Activated CD8-positive, alpha-beta memory T cell treated with anti-CD3 and anti-CD28 coated beads, Interleukin-2, amount 10 ng/mL, durations not matched to agents 7 days and 5 days (primary cell): ENCODE results near the gene EMC10. TPM values are rescaled to one million over a fixed set of nuclear protein-coding genes. Genes with fewer than 3 reads are reported as not detected.
A peak's percentile ranks its signal among the peaks of the same experiment; 100 is the strongest.

ENCODE experiments used
- ATAC-seq: fragments of 150-1000 bp; cut with Tn5 transposase; one replicate; pipeline ENCODE4 v1.10.0; 2021; ENCODE audit warnings: moderate library complexity
- CTCF ChIA-PET: fragments of 350-600 bp; sonication (Branson Sonifier 250); formaldehyde crosslinking; loops from one replicate; lab custom pipeline; 2021; ENCODE audit warnings: antibody characterized with exemption; lab: Charles Lee
- DNase-seq: peaks from one replicate; pipeline ENCODE4 v3.0.0-alpha.2; 2020
- H3K27ac Mint-ChIP-seq: one replicate; pipeline ENCODE4 v1.8.0; 2021; ENCODE audit warnings: mild to moderate bottlenecking, mixed read lengths
- H3K27me3 Mint-ChIP-seq: one replicate; pipeline ENCODE4 v1.8.0; 2021; ENCODE audit warnings: mixed read lengths
- H3K36me3 Mint-ChIP-seq: one replicate; pipeline ENCODE4 v1.8.0; 2021; ENCODE audit warnings: mild to moderate bottlenecking, mixed read lengths
- H3K4me1 Mint-ChIP-seq: one replicate; pipeline ENCODE4 v1.8.0; 2021; ENCODE audit warnings: mixed read lengths
- H3K4me3 Mint-ChIP-seq: one replicate; pipeline ENCODE4 v1.8.0; 2021; ENCODE audit warnings: mild to moderate bottlenecking, moderate library complexity, mixed read lengths
- H3K9me3 Mint-ChIP-seq: one replicate; pipeline ENCODE4 v1.8.0; 2022; ENCODE audit warnings: low read depth, mixed read lengths
- total RNA-seq, 2 experiments: library from RNA; stranded (reverse); gene quantifications; one replicate each; pipeline ENCODE4 v1.2.3, GENCODE V29; 2021

The EMC10 gene
- total RNA-seq, 2 experiments from 2014 or later: 47.8 to 57.2 TPM

DNA sequence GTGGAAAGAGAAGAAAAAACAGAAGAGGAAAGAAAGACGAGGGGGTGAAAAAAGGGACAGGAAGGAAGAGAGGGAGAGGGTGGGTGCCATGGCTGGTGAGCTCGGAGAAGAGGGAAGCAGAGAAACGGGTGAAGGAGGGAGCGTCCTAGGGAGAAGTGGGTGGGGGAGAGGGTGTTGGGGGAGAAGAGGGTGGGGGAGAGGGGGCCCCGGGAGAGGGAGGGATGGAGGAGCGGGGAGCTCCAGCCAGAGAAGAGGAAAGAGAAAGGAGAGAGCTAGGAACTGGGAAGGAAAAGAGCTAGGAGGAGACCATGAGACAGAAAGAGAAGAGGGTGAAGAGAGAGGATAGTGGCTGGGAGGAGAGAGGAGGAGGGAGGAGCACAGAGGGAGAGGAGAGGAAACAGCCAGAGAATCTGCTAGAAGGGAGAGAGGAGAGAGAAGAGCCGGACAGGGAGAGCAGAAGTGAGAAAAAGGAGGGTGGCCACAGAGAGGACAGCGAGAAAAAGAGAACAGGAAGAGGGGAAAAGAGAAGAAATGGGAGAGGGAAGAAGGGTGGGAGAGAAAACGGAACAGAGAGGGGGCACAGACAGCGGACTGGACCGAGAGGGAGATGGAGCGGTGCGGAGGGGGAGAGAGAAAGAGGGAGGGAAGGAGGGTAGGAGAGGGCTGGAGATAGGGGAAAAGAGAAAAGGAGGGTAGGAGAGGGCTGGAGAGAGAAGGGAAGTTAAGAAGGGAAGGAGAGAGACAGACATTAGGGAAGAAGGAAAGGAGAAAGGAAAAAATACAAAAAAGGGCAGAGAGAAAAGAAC, 12.3 kb downstream of the EMC10 start:
- CTCF ChIA-PET: no interaction called here
- DNase-seq (no peak), ATAC-seq (no peak)
- Mint-ChIP-seq H3K9me3 (no peaks in the 10 kb centered on the region), H3K4me3 (no peak overlapping the region), H3K4me1 (peaks cover 14% of the 10 kb centered on the region), H3K27ac (no peak overlapping the region), H3K36me3 (peaks cover 8% of the 10 kb centered on the region), H3K27me3 (peaks cover 9% of the 10 kb centered on the region)

DNA sequence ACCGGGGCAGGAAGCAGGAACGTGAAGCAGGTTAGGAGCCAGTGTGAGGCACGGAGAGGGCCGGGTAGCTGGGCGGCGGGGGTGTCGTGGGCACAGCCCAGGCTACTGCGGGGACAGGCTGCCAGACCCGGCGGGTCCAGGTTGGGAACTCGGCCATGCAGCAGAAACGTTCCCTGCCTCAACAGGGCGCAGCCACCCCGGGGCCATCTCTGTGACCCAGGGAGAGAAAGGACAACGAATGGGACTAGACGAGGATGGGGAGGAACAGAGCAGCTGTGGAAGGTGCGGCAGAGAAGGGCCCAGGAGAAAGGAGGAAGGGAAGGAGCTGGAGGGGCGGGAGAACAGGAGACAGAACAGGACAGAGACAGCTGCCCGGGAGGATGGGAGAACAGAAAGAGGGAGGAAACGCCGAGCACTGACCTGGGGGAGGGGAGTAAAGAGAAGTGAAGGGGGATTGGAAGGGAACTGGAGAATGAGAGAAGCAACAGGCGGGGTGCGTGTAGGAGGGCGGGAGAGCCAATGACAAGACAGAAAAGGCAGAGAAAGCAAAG, 13.2 kb downstream of the EMC10 start:
- Mint-ChIP-seq H3K27ac (no peak overlapping the region), H3K36me3 (peaks cover 8% of the 10 kb centered on the region), H3K4me1 (peaks cover 14% of the 10 kb centered on the region), H3K4me3 (no peak overlapping the region), H3K9me3 (no peaks in the 10 kb centered on the region), H3K27me3 (peaks cover 9% of the 10 kb centered on the region)
- CTCF ChIA-PET: no interaction called here
- DNase-seq: no peak
- no peak for ATAC-seq

DNA sequence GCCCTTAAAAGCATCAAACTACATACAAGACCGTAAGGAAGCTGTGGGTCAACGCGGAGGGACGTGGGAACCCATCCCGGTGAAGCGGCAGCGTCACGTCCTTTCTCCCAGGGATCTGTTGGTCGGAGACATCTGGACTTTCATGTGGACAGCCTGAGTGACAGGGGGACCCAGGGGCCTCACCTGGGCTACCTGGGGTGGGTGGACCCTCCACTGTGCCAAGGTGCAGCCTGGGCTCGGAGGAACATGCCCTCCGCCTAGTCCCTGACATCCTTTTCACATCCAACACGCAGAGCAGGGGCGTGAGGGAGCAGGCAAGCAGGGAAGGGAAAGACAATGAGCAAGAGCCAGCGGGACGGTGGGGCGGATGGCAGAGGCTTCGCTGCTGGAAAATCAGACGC, 14.1 kb downstream of the EMC10 start:
- Mint-ChIP-seq H3K4me1 (peaks cover 14% of the 10 kb centered on the region), H3K9me3 (no peaks in the 10 kb centered on the region), H3K27me3 (peaks cover 9% of the 10 kb centered on the region), H3K4me3 (no peak overlapping the region), H3K36me3 (peaks cover 5% of the 10 kb centered on the region), H3K27ac (no peak overlapping the region)
- CTCF ChIA-PET: no interaction called here
- ATAC-seq: no peak
- DNase-seq: no peak

DNA sequence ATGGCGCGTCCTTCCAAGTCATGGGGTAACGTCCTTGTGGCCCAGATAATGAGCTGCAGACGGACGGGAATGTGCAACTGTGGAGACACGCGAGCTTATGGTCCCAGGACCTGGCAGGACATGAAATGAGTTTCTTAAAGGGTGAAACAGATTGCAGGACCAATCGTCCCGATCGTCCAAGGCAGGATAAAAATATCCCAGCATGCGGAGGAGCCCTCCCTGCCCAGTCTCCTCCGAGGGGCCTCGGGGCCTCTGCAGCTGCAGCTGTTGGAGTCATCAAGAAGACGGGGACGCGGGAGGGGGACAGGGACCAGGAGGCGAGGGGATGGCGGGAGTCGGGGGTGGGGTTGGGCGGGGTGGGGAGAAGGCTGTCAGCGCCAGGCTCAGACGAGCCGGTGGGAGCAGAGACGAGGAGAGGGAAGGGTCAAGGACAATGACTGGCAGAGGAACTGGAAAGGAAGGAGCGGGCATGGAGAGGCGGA, 14.7 kb downstream of the EMC10 start:
- H3K27ac Mint-ChIP-seq: no peak overlapping the region
- peaks cover 2% of the 10 kb centered on the region for H3K36me3 Mint-ChIP-seq
- CTCF ChIA-PET: no interaction called here
- peaks cover 14% of the 10 kb centered on the region for H3K4me1 Mint-ChIP-seq
- H3K27me3 Mint-ChIP-seq: peaks cover 9% of the 10 kb centered on the region
- no peak overlapping the region for H3K4me3 Mint-ChIP-seq
- ATAC-seq (no peak), DNase-seq (no peak)
- no peaks in the 10 kb centered on the region for H3K9me3 Mint-ChIP-seq

DNA sequence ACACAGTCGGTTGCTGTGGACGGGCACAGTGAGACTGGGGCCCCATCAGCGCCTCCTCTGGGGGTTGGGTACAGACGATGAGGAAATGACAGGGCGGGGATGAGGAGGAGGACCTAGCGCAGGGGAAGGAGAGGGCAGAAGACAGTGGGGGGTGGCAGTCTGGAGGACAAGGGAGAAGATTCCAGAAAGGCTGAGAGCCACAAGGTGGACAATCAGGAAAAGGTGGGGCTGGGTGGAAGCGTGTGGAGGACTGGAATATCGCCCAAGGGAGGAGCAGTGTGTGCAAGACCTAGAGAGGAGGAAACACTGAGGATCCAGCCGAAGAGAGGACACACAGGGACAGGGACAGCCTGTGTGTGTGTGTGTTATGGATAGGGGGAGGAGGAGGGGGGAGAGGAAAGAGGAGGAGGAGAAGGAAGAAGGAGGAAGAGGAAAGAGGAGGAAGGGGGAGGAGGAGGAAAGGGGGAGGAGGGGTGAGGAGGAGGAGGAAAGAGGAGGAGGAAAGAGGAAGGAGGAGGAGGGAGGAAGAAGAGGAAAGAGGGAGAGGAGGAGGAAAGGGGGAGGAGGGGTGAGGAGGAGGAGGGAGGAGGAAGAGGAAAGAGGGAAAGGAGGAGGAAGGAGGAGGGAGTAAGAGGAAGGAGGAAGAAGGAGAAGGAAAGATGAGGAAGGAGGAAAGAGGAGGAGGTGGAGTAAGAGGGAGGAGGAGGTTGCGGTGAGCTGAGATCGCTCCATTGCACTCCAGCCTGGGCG, 16.2 kb downstream of the EMC10 start:
- no peak for DNase-seq
- no peaks in the 10 kb centered on the region for H3K36me3 Mint-ChIP-seq
- CTCF ChIA-PET: interaction anchor here (0.7 kb wide), 1 partner anchor 356 kb away, joined by 4 read pairs; no protein-coding TSS in a partner anchor
- no peaks in the 10 kb centered on the region for H3K9me3 Mint-ChIP-seq
- peaks cover 9% of the 10 kb centered on the region for H3K27me3 Mint-ChIP-seq
- no peak overlapping the region for H3K4me3 Mint-ChIP-seq
- peaks cover 14% of the 10 kb centered on the region for H3K4me1 Mint-ChIP-seq
- ATAC-seq: peak; percentile 77
- H3K27ac Mint-ChIP-seq: peak overlapping the region; percentile 20

DNA sequence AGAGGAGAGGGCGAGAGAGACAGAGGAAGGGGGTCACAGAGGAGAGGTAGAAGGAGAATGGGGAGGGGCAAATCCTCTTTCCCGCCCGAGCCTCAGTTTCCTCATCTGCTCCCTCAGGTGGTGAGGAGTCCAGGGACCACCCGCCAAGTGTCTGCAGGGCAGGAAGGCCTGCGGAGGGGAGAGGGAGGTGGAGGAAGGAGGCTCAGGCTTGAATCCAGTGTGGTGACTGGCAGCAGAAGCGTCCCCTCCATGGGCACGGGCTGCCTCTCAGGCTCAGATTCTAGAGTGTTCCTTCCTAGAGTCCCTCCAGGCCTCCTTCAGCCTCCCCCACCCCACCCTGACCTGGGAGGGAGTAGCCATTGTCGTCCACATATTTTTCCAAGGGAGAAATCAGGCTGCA, 16.9 kb downstream of the EMC10 start:
- CTCF ChIA-PET: interaction anchor here (0.7 kb wide), 1 partner anchor 357 kb away, joined by 4 read pairs; no protein-coding TSS in a partner anchor
- Mint-ChIP-seq H3K27me3 (peaks cover 7% of the 10 kb centered on the region), H3K27ac (no peak overlapping the region), H3K36me3 (no peaks in the 10 kb centered on the region), H3K9me3 (no peaks in the 10 kb centered on the region), H3K4me1 (peaks cover 12% of the 10 kb centered on the region), H3K4me3 (no peak overlapping the region)
- DNase-seq (no peak), ATAC-seq (no peak)

DNA sequence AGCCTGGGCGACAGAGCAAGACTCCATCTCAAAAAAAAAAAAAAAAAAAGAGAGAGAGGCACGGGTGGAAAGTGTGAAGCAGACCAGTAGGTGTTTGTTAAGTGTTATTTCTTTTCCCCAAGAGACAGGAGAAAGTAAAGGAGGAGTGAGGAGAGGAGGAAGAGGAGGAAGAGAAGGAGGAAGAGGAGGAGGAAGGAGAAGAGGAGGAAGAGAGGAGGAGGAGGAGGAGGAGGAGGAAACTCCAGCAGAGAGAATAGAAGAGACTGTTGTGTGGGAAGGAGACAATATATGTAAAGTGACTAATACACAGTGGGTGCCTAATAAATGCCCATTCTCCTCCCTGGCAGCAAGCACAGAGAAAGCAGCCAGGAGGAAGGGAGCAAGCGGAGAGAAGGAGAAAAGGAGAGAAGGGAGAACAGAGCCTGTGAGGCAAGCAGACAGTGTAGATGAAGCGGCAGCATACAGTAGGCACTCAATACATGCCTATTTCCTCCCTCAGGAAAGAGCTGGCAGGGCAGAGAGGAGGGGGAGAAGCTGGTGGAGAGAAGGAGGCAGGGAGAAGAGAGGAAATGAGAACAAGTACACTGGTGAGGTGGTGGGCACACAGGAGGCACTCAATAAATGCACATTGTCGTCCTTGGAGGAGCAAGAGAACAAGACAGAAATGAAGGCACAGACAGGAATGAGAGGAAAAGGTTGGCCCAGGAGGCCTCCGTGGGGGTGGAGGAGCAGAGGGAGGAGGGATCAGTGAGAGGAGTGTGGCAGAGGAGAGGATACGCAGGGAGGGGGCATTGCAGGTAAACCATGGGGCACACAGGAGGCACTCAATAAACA, 18.1 kb downstream of the EMC10 start:
- H3K36me3 Mint-ChIP-seq: no peaks in the 10 kb centered on the region
- H3K27me3 Mint-ChIP-seq: peaks cover 7% of the 10 kb centered on the region
- CTCF ChIA-PET: no interaction called here
- no peaks in the 10 kb centered on the region for H3K9me3 Mint-ChIP-seq
- H3K4me3 Mint-ChIP-seq: no peak overlapping the region
- peaks cover 12% of the 10 kb centered on the region for H3K4me1 Mint-ChIP-seq
- H3K27ac Mint-ChIP-seq: no peak overlapping the region
- ATAC-seq: no peak
- no peak for DNase-seq

DNA sequence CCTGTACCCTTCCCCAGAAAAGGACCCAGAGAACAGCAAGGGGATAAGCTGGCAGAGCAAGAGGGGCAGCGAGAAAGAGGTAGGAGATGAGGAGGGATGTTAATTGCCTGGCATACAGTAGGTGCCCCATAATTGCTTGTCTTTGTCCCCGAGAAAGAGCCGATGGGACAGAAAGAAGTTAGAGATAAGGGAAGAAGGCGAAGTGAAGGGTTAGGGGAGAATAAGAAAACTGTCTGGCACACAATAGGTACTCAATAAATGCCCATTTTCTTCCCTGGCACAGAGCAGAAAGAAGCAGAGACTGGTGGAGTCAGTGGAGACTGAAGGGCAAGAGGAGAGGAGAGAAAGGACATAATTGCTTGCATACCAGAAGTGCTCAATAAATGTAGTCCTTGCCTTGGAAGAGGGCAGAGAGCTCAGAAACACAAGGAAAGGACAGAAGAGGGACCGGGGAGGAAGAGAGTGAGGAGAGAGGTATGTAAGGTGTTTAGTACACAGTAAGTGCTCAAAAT, 18.8 kb downstream of the EMC10 start:
- ATAC-seq (no peak), DNase-seq (no peak)
- Mint-ChIP-seq H3K27me3 (peaks cover 7% of the 10 kb centered on the region), H3K9me3 (no peaks in the 10 kb centered on the region), H3K27ac (no peak overlapping the region), H3K36me3 (no peaks in the 10 kb centered on the region), H3K4me3 (no peak overlapping the region), H3K4me1 (peaks cover 12% of the 10 kb centered on the region)
- CTCF ChIA-PET: no interaction called here

DNA sequence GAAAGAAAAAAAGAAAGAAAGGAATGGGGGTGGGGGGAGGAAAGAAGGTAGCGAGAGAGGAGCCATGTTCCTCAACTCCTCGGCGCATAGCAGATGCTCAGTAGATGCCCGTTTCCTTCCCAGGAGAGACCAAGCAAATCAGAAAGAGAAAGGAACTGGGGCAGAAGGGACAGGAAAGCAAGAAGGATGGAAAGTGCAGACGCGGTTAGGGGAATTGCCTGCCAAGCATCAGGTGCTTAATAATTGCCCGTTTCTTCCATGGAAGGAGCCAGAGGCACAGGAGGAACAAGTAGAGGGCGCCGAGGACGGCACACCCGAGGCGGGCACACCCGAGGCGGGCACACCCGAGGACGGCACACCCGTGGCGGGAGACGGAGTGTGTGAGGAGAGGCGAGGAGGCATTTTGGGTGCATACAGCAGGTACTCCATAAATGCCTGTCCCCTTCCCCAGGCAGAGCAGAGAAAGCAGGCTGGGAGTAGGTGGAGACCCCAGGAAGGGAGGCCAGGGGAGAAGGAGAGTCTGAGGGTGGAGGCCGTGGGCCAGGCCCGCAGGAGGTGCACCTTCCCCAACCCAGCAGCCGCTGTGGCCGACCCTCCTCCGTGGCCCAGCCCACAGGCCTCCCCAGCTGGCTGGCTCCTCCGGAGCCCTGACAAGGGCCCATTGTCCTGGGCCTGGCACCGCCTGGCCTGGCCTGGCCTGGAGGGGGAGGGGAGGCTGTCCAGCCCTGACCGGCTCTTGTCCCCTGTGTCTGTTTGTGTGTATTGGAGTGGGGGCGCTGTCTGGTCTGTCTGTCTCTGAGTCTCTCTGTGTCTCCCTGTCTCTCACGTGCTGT, 20.1 kb downstream of the EMC10 start:
- no peak overlapping the region for H3K4me3 Mint-ChIP-seq
- peaks cover 9% of the 10 kb centered on the region for H3K4me1 Mint-ChIP-seq
- H3K36me3 Mint-ChIP-seq: no peaks in the 10 kb centered on the region
- H3K27ac Mint-ChIP-seq: no peak overlapping the region
- peaks cover 7% of the 10 kb centered on the region for H3K27me3 Mint-ChIP-seq
- CTCF ChIA-PET: interaction anchor here (0.5 to 0.9 kb wide), 2 partner anchors 35 to 46 kb away, joined by 3 read pairs; no protein-coding TSS in a partner anchor
- no peak for DNase-seq
- no peak for ATAC-seq
- H3K9me3 Mint-ChIP-seq: no peaks in the 10 kb centered on the region

DNA sequence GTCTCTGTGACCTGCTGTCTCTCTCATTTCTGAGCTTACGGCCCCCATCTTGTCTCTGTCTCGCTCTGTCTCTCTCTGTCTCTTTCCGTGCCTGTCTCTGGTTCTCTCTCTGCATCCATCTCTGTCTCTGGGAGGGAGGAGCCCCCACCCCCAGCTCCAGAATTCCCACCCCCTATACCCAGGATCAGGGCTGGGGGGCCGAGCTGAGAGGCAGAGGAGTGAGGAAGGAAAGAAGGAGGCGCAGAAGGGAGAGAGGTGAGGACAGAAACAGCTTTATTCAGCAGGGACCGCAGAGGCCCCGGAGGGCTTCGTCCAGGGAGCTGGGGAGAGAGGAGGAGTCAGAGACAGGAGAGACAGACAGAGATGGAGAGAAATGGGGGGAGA, 20.7 kb downstream of the EMC10 start:
- Mint-ChIP-seq H3K36me3 (no peaks in the 10 kb centered on the region), H3K27me3 (peaks cover 2% of the 10 kb centered on the region), H3K4me3 (no peak overlapping the region), H3K27ac (no peak overlapping the region), H3K9me3 (no peaks in the 10 kb centered on the region), H3K4me1 (peaks cover 3% of the 10 kb centered on the region)
- DNase-seq: no peak
- no peak for ATAC-seq
- CTCF ChIA-PET: interaction anchor here (0.9 kb wide), 1 partner anchor 36 kb away, joined by 3 read pairs; no protein-coding TSS in a partner anchor

DNA sequence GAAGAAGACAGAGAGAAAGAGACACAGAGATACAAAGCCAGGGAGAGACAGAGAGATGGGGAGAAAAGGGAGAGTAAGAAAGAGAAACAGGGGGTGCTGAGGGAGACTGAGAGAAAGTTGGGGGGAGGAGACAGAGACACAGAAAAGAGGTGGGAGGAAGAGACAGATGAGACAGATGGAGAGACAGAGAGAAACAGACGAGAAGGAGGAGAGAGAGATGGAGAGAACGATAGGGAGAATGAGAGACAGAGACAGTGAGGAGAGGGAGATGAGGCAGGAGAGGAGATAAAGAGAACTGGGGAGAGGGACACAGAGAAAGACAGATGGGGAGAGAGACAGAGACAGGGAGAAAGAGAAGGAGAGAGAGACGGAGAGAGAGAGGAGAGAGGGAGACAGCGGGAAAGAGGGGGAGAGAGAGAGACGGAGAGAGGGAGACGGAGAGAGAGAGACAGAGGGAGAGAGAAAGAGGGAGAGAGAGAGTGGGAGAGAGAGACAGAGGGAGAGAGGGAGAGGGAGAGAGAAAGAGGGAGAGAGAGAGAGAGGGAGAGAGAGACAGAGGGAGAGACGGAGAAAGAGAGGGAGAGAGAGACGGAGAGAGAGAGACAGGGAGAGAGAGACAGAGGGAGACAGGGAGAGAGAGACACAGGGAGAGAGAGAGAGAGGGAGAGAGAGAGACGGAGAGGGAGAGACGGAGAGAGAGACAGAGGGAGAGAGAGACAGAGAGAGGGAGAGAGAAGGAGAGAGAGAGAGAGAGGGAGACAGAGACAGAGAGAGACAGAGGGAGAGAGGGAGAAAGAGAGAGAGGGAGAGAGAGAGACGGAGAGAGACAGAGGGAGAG, 22.1 kb downstream of the EMC10 start:
- Mint-ChIP-seq H3K9me3 (no peaks in the 10 kb centered on the region), H3K4me1 (no peaks in the 10 kb centered on the region), H3K27ac (no peak overlapping the region), H3K4me3 (no peak overlapping the region), H3K36me3 (no peaks in the 10 kb centered on the region), H3K27me3 (no peaks in the 10 kb centered on the region)
- CTCF ChIA-PET: no interaction called here
- ATAC-seq: no peak
- no peak for DNase-seq
